ENCODE measurements around the gene MFAP5. TPM values are rescaled to one million over a fixed set of nuclear protein-coding genes. Genes with fewer than 3 reads are reported as not detected.

MFAP5 gene
- polyA plus RNA-seq, 1 donor (not counting 4 experiments of a cell fraction or from before 2014, with no cell fraction given) = 317 TPM

DNA sequence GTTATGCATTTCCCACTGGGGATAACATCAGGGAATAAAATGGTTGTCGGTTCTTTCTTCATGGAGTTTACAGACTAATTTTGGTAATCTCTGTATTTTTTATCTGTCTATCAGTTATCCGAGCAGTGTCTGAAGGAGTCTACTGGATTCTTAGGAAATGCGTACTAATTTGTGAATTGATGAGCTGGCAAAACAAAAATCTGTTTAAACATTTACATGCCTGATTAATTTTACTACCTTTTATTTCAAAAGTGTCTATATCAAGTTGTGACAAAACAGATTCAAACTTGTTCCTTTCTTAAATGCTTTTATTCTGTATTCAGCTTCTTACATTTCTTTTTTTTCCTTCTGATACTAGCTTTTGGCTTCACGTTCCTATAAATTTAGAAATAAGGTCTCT lies 39.5 kb upstream of the MFAP5 start:
- H3K79me2 ChIP-seq (ENCODE audit: control insufficient read depth, insufficient read depth, low read length) = peaks cover 76% of the 10 kb centered on the region
- no peaks in the 10 kb centered on the region for H3K9me3 ChIP-seq (ENCODE audit: control insufficient read depth, low read depth, low read length)
- peaks cover 0 to 1% of the 10 kb centered on the region in 2 experiments for H3K36me3 ChIP-seq (ENCODE audit: control insufficient read depth in 2 of 2, extremely low read depth in 1 of 2, insufficient read depth in 2 of 2, low read length in 2 of 2)
- dilution Hi-C loops (cut with MboI; ENCODE audit: extremely low pct_ligation_motif_present, low sequenced_read_pairs) = no loop called here
- no peak overlapping the region for H3K9ac ChIP-seq (ENCODE audit: control insufficient read depth, extremely low read depth, insufficient read depth, low read length)
- no peak overlapping the region for H3K4me3 ChIP-seq (ENCODE audit: control insufficient read depth in 2 of 3, extremely low read depth in 1 of 3, insufficient read depth in 2 of 3, low read depth in 1 of 3, low read length in 3 of 3)
- H4K20me1 ChIP-seq (ENCODE audit: control insufficient read depth, extremely low read depth, insufficient read depth, low read length) = peaks cover 2% of the 10 kb centered on the region
- H3K4me2 ChIP-seq (ENCODE audit: control insufficient read depth, extremely low read depth, insufficient read depth, low read depth, low read length) = no peak overlapping the region
- FAIRE-seq (no peak), DNase-seq (ENCODE audit: low read depth, low spot score) (no peak)
- H3K27ac ChIP-seq (ENCODE audit: control insufficient read depth, insufficient read depth, low read length) = no peak overlapping the region
- no peak overlapping the region for H2AFZ ChIP-seq (ENCODE audit: control insufficient read depth, low read length)
- H3K4me1 ChIP-seq (ENCODE audit: control insufficient read depth, extremely low read depth, insufficient read depth, low read length) = peaks cover under 1% of the 10 kb centered on the region
- no peaks in the 10 kb centered on the region for H3K9me1 ChIP-seq (ENCODE audit: control insufficient read depth, extremely low read depth, insufficient read depth, low read length)
- no peaks in the 10 kb centered on the region for H3K27me3 ChIP-seq (ENCODE audit: control insufficient read depth, extremely low read depth, insufficient read depth, low read length)
- TF ChIP-seq CTCF (optimal IDR thresholded peaks at IDR 0.05 in 1 of 3, IDR thresholded peaks at IDR 0.05 in 1 of 3, conservative IDR thresholded peaks at IDR 0.05 in 1 of 3; ENCODE audit: extremely low read depth in 1 of 3, insufficient read depth in 2 of 3, low read length in 3 of 3) (no peak), EZH2 (IDR thresholded peaks at IDR 0.05; ENCODE audit: low read length) (no peak)

DNA sequence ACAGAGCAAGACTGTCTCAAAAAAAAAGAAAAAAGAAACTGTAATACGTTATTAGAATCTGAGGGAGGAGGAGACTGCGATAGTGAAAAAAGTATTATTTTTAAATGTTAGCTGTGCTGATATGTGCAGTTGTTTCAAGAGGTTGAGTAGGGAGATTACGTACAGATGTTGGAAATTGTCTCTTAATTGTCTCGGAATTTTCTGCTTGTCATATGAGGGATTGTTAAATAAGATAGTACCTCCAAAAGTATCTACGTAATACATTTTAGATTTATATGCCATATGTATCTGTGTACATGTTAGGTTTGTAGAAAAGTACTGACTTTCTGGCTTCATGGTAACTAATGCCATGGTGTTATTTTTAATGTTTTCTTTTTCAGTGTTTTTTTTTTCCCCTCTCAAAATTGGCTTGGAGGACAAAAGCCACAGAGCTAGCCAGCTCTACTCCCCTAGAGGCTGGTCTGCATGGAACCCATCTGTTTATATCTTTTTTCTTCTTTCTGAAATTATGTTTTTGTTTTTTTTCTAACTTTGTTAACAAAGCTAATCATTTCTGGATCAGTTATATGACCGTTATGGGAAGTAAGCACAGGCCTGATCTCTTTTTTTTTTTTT lies 38.5 kb upstream of the MFAP5 start:
- H2AFZ ChIP-seq (ENCODE audit: control insufficient read depth, low read length) = no peak overlapping the region
- no peak overlapping the region for H3K4me2 ChIP-seq (ENCODE audit: control insufficient read depth, extremely low read depth, insufficient read depth, low read depth, low read length)
- no peak overlapping the region for H3K9ac ChIP-seq (ENCODE audit: control insufficient read depth, extremely low read depth, insufficient read depth, low read length)
- dilution Hi-C loops (cut with MboI; ENCODE audit: extremely low pct_ligation_motif_present, low sequenced_read_pairs) = no loop called here
- no peak overlapping the region for H3K27ac ChIP-seq (ENCODE audit: control insufficient read depth, insufficient read depth, low read length)
- no peaks in the 10 kb centered on the region for H3K27me3 ChIP-seq (ENCODE audit: control insufficient read depth, extremely low read depth, insufficient read depth, low read length)
- no peak for DNase-seq (ENCODE audit: low read depth, low spot score)
- TF ChIP-seq CTCF (optimal IDR thresholded peaks at IDR 0.05 in 1 of 3, IDR thresholded peaks at IDR 0.05 in 1 of 3, conservative IDR thresholded peaks at IDR 0.05 in 1 of 3; ENCODE audit: extremely low read depth in 1 of 3, insufficient read depth in 2 of 3, low read length in 3 of 3) = no peak
- TF ChIP-seq EZH2 (IDR thresholded peaks at IDR 0.05; ENCODE audit: low read length) = no peak
- peaks cover 10% of the 10 kb centered on the region for H3K4me1 ChIP-seq (ENCODE audit: control insufficient read depth, extremely low read depth, insufficient read depth, low read length)
- no peak overlapping the region for H3K4me3 ChIP-seq (ENCODE audit: control insufficient read depth in 2 of 3, extremely low read depth in 1 of 3, insufficient read depth in 2 of 3, low read depth in 1 of 3, low read length in 3 of 3)
- peaks cover 0 to 1% of the 10 kb centered on the region in 2 experiments for H3K36me3 ChIP-seq (ENCODE audit: control insufficient read depth in 2 of 2, extremely low read depth in 1 of 2, insufficient read depth in 2 of 2, low read length in 2 of 2)
- no peaks in the 10 kb centered on the region for H3K9me3 ChIP-seq (ENCODE audit: control insufficient read depth, low read depth, low read length)
- peaks cover 2% of the 10 kb centered on the region for H4K20me1 ChIP-seq (ENCODE audit: control insufficient read depth, extremely low read depth, insufficient read depth, low read length)
- no peaks in the 10 kb centered on the region for H3K9me1 ChIP-seq (ENCODE audit: control insufficient read depth, extremely low read depth, insufficient read depth, low read length)
- no peak for FAIRE-seq
- peaks cover 70% of the 10 kb centered on the region for H3K79me2 ChIP-seq (ENCODE audit: control insufficient read depth, insufficient read depth, low read length)

Measured in keratinocyte (primary cell).